HG03378 (cell line): ENCODE measurements around the gene PEX14.

ENCODE experiments used
- ATAC-seq: cut with Tn5 transposase; IDR thresholded peaks from one replicate; pipeline ENCODE4 v1.9.1; 2021; ENCODE audit warnings: mild to moderate bottlenecking, moderate library complexity; ENCODE audit not compliant: unreplicated experiment

PEX14 gene

GRCh38 chr1:10631121-10631810 lies 156.5 kb downstream of the PEX14 start:
- no peak for ATAC-seq

- no peak for ATAC-seq
Observed at GRCh38 chr1:10631811-10632593, 157.3 kb downstream of the PEX14 start.

DNA sequence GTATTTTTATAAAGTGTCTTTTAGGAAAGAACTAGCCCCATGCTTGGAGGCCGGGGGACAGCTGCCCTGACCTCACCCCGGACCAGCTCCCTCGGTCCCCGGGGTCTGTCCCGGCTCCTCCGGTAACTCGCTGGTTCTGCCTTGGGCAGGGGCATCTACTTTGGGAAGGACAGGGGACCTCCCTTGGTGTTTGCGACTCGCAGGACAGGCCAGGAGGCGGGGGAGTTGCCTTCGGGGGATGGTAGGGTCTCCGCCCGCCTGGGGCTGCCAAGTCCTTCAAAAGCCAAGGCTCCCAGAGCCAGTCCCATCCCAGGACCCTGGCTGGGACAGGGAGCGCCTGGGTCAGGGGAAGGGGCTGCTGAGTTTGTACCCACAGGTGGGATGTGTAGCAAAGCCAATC lies 157.9 kb downstream of the PEX14 start:
- no peak for ATAC-seq

GRCh38 chr1:10633416-10633815 lies 158.7 kb downstream of the PEX14 start:
- ATAC-seq, result no peak

- no peak for ATAC-seq
Observed at GRCh38 chr1:10634075-10634427, 159.3 kb downstream of the PEX14 start.

DNA sequence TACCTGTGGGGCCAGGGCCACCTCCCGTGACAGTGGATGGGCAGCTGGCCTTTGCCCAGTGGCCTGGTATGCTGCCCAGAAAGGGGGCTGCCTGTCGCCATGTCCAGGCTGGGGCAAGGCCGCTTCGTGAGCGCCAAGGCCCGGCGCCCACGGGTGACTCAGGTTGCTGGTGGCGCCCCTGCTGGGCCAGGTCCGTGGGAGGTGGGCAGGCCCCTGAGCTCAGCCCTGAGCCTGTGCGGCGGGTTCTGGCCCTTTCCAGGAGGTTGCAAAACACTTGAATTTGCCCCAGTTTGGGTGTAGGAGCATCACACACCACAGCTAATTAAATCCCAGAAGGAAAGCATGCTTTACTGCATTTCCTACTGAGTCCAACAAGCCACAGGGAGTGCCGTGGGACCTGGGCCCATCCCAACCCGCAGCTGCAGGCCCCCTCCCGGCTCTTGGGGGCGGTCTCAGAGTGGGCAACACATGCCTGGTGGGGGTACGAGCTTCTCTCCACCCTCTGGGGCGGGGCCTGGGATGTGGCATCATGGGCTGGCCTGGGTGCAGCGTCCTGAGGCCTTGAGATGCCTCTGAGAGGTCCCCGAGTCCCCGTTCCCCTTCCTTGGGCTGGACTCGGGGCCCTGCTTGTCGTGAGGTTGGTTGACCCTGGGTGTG lies 159.8 kb downstream of the PEX14 start:
- ATAC-seq, result no peak

- ATAC-seq, result no peak
Observed at GRCh38 chr1:10635085-10635896, 160.5 kb downstream of the PEX14 start.

- no peak for ATAC-seq
Observed at GRCh38 chr1:10635992-10636391, 161.2 kb downstream of the PEX14 start.

- ATAC-seq, result no peak
Observed at GRCh38 chr1:10637400-10637799, 162.7 kb downstream of the PEX14 start.

GRCh38 chr1:10637834-10638558 lies 163.2 kb downstream of the PEX14 start:
- no peak for ATAC-seq

GRCh38 chr1:10638559-10639005 lies 163.8 kb downstream of the PEX14 start:
- ATAC-seq, result no peak

DNA sequence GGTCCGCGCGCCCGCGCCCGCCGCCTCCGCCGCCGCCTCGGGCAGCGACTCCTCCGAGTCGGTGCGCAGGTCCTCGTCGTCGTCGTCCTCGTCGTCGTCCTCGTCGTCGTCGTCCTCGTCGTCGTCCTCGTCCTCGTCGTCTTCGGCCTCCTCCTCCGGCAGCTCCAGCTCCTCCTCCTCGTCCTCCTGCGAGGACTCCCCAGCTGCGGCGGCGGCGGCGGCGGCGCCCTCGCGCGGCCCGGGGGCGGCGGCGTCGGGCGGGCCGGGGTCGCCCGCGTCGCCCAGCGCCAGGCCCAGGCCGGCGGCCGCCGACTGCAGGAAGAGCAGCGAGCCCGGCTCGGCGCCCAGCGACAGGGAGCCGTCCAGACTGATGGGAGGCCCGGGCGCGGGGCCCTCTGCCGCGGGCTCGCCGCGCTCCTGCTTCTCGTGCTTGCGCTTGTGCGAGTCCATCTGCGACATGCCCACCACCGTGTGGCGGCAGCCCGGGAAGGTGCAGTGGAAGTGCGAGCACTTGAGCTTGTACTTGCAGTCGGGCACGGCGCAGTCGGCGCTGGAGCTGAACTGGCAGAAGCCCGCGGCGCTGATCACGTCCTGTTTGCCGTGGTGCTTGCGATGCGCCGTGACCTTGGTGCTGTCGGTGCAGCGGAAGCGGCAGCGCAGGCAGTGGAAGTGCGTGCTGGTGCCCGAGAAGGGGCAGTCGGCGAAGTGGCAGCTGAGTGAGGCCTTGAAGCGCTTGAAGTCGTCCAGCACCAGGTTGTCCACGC lies 164.4 kb downstream of the PEX14 start:
- no peak for ATAC-seq

DNA sequence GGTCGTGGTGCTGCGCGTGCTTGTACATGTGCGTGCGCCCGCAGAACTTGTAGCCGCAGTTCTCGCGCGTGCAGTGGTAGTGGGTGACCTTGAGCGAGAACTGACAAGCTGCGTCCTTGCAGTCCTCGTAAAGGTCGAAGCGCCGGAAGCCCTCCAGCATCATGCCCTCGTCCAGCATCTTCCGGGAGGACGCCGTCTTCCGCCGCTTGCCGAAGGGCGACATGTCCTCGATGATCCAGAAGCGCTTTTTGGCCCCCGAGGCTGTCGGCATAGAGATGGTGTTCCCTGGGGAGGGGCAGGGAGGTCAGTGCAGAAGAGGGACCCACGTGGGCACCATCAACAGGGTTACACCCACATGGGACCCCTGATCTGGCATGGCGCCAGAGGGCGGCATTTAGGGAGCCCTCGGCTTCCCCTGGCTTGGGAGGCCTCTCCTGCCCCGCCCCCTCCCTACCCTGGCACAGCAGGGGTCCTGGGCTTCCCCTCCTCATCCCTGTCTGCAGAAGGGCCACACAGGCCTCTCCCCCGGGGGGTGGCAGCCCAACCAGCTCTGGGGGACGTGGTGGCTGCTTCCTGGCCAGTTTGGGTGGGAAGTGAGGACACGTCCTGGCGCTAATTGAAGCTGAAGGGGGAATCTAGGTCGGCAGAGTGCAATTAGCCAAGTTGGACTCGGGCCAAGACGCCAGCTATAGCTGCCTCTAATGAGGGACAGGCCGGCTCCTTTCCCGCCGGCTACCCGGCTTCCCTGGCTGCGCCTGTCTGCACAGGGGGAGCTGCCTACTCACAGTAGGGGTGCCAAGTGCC lies 165.2 kb downstream of the PEX14 start:
- ATAC-seq, result no peak

GRCh38 chr1:10640843-10641553 lies 166.2 kb downstream of the PEX14 start:
- ATAC-seq, result no peak

- no peak for ATAC-seq
Observed at GRCh38 chr1:10641976-10642375, 167.2 kb downstream of the PEX14 start.

DNA sequence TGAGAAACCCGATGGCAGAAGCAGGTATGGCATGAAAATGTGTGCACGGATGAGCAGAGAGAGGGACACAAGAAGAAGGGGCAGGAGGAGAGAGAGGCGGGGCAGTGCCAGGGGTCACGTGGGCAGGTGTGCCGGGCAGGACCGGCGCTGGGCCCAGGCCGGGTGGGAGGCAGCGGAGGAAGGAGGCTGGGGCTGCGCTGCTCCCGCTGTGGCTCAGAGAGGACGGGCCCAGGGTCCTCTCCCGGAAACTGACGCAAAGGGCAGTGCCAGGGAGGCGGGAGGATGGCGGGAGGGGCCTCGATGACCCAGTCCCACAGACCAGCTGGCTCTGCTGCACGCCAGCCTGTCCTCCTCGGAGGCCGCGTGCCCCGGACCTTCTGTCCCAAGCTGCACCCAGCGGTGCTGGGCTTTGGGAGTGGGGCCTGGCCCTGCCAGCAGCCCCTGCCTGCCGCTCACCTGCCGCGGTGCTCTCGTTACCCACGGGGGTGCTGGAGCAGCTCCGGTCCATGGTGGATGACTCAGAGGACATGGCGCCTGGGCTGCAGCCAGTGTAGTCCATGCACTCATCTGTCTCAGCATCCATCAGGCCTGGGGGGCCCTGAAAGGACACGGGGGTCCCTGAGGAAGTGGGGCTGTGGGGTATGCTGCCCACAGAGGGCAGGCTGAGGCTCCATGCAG lies 167.8 kb downstream of the PEX14 start:
- no peak for ATAC-seq

DNA sequence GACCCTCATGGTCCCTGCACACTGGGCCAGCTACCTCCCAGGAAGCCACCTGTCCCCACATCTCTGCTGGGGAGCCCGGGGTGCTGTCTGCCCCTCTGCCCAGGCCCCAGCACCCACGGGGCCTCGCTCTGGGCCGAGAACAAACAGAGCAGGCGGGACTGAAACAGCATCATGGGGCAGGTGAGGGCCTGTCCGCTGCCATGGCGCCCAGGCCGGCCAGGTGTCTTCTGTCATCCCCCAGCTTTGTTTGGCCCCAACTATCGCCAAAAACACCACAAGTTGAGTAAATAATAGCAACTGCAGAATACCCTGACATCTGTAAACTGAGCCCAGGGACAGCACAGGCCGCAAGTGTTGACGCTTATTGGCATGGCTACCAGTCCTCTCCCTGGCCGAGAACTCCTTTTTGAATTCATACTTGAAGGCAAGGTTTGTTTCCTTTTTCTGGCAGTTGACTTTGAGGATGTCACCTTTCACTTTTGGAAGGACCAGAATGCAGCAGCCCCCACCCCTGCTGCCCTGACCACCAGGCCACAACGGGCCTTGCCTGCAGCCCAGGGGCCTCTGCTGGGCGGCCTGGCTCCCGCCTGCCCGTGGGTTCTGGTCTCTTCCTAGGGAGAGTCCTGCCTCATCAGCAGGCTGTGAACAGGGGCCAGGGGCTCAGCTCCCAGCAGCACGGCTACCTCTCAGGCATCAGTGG lies 169.0 kb downstream of the PEX14 start:
- ATAC-seq, result no peak
